GM19025 (cell line): Measurements from ENCODE around the gene SLC39A2.
"Not testable (repeated sequence)": the region's sequence is repeated elsewhere in the genome, so short reads cannot be mapped to it uniquely, and the experiment has no call there.

Experiments used
- ATAC-seq: cut with Tn5 transposase; IDR thresholded peaks from one replicate; pipeline ENCODE4 v1.9.1; 2021; ENCODE audit warnings: mild to moderate bottlenecking, low read depth, moderate library complexity; ENCODE audit not compliant: unreplicated experiment

The SLC39A2 gene, protein sequence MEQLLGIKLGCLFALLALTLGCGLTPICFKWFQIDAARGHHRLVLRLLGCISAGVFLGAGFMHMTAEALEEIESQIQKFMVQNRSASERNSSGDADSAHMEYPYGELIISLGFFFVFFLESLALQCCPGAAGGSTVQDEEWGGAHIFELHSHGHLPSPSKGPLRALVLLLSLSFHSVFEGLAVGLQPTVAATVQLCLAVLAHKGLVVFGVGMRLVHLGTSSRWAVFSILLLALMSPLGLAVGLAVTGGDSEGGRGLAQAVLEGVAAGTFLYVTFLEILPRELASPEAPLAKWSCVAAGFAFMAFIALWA

DNA sequence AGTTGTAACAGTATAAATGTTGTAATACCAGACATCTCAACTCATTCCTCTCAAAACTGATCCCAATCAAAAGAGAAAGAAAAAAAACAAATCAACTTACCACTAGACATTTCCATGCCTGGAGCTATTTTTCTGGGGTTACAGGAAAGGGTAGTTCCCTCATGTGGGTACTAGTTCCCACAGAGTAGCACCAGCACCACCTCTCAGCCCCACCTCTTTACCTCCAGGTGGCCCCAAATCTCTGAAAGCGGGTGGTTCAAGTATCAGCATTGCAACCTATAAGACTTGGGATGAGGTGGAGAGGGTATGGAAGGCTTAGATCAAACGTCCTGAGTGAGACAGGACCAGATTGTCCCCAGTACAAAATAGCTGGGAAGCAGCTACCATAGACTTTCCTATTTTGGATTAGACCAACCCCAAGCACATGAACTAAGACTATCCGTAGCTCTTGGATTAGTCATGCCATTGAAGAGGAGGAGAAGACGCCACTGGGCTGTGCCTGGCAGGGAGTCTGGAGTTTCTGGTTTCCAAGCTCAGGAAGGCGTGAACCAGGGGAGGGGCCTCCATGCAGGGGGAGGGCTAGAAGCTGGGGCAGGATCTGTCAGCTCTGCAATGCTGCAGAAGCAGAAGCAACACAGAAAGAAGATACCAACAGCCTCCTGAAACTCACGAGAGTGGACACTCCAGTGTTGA, at the start of gene SLC39A2:
TSS of gene SLC39A2 (plus strand) at position 620 of the 693 bp plus-strand sequence. CDS start 154 bp downstream, outside the sequence.
- ATAC-seq: no peak

DNA sequence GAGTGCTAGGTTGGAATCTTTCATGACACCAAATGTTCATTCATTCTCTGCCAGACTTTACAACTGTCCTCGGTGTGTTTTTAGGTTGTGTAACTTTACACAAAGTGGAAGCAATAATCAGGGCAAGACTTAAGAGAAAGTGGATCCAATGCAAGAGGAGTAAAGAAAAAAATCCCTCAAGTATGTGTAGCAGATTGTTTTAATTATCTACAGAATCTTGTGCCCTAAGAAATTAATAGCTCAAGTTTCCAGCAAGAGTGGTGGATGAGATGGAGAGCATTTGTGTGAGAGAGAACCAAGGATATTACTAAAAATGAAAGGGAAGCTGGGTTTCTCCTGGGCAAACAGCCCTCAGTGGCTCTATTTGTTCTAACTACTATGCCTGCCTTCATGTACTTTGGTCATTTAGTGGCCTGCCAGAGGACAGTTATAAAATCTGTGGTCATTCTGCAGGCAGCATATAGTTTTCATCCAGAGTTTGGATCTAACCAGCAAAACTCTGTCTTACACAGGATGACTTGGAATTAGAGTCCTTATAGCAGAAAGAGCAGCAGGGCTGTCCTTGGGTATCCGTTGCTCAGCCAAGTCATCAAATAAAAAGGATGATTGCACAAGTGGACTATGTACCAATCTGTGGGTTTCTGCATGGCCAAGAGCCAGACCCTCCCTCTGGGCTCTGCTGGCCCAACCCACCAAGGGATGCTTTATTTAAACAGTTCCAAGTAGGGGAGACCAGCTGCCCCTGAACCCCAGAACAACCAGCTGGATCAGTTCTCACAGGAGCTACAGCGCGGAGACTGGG, 44.2 kb upstream of the SLC39A2 start, which contains the start of gene RNASE2:
TSS of gene RNASE2 (plus strand) at position 752 of the 802 bp plus-strand sequence. CDS start 285 bp downstream, outside the sequence.
- not testable (repeated sequence) for ATAC-seq

DNA sequence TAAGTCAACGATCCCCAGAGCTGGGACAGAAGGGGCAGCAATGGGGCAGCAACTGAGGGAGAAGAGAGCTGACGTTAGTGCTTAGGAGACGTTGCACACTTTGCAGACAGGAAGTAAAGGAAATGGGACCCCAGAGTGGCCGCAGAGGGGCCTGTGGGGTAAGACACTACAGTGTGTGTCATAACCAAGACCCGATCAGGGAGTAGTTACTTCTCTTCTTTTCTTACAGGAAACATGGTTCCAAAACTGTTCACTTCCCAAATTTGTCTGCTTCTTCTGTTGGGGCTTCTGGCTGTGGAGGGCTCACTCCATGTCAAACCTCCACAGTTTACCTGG, 43.6 kb upstream of the SLC39A2 start:
- ATAC-seq: not testable (repeated sequence)

DNA sequence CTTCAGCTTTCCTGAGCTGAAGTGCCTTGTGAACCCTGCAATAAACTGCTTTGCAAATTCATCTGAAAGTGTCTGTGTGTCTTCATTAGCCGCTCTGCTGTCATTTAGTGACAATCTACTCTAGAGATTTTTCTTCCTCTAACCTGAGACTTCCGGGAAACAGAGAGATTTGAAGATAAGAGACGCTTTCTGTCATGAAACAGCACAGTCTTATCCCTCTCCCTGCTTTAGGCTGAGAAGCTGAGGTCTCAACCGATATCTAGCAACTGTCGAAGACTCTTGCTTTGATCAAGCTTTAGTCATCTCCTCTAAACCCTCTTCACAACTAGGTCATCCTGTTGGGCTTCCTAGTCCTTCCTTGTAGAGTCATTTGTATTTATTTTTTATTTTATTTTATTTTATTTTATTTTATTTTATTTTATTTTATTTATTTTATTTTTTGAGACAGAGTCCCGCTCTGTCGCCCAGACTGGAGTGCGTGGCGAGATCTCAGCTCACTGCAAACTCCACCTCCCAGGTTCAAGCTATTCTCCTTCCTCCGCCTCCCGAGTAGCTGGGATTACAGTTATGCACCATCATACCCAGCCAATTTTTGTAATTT, 42.6 kb upstream of the SLC39A2 start:
- no peak for ATAC-seq

DNA sequence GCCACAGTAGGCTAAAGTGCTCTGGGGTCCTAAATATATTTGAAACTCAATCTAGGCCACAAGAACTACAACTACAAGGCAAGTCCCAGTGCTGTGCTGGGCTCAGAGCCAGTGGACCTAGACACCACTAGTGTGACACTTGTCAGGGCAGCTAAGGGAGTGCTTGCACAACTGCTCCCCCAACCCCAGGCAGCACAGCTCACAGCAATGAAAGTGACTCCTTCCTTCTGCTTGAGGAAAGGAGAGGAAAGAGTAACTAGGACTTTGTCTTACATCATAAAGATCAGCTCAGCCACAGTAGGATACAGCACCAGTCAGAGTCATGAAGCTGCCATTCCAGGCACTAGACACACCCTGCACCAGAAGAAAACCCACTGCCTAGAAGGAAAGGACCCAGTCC, 40.1 kb upstream of the SLC39A2 start:
- ATAC-seq: not testable (repeated sequence)

DNA sequence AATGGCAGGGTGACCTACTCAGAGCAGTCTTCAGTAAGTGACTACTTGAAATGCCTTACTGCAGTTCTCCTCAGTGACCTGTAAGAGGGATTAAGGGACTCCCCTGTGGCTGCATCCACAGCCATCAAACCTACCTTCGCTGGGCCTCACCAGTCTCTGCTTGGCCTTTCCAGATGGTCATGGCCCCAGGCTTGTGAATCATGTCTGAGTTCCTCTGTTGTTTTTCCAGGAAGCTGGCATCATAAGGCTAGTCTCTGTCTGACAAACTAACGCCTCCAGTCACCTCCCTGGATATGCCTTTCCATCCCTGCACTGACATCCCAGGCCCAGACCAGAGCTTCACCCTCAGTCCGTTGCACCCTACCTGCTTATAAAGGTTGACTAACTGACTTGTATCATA, 29.8 kb upstream of the SLC39A2 start:
- no peak for ATAC-seq

DNA sequence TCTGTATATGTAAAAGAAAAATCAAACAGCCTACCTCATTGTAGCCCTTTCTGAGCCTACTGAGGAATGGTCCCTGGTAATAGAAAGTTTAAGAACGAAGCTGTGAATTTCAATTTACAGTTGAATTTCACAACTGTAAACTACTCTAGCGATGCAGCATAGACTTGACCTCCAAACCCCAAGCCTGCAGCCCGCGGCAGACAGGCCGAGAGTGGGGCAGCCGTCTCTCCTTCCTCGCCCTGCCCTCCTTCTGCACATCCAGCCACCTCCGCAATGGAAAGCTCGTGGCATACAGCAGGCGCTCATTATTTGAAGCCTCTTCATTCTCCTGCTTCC, 28.5 kb upstream of the SLC39A2 start:
- peak; percentile 11 for ATAC-seq

DNA sequence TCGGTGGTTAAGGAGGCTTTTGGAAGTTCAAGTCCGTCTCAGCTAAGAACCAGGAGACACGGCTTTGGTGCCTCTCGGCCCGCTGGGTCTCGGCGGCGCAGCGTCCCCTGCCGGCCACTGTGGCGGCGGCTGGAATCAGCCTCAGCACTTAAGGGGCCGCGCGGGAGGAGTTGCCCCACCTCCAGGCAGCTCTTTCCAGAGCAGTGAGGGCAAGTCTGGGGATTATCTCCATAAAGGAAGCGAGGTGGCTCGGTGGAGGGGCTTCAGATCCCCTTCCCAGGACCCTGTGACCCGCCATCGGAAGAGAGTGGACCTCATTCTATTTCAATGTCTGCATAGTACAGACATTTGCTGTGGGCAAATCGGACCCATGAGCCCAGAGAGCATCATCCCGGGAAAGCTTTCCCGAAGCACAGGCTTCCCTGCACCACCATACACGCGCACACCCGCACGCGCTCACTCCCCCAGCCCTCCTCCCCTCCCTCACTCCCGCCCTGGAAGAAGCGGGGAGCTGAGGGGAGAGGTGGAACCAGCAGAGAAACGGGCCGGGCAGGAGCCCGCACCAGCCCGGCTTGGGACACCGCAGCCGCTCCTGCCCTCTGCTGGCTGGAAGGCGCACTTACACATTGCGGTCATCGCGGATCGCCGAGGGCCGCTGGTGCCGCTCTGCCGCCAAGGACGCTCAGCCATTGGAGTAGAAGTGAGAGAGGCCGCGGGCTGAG, 27.9 kb upstream of the SLC39A2 start:
- ATAC-seq: peak; percentile 89

DNA sequence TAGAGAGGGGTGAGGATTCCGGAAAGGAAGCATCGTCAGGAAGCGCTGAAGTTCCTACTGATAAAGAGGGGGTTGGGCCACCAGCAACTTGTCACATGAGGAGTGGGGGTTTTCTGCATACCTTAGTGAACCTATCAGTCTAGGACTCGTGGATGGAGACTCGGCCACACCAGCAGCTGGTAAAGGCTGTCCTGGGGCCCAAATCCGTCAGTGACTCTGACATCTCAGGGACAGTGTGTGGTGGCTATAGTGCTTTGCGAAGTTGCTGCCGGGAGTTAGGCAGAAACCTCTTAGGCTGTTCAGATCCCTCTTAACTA, 27.4 kb upstream of the SLC39A2 start:
- no peak for ATAC-seq

DNA sequence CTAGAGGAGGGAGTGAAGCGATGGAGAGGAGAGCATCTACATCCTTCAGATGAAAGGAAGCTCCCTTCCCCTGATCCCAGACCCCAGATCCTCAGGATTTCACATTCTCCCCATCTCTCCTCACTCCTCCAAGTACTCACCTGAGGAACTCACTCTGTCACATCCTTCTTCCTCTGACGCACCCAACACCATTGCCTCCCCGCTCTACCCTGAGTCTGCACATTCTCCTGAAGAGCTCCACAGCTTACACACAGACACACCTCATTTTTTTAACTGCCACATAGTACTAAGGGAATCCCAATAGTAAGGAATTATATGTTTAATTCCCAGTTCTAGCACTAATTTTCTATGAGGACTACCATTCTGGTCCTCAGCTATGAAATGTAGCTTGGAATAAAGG, 25.6 kb upstream of the SLC39A2 start:
- no peak for ATAC-seq

DNA sequence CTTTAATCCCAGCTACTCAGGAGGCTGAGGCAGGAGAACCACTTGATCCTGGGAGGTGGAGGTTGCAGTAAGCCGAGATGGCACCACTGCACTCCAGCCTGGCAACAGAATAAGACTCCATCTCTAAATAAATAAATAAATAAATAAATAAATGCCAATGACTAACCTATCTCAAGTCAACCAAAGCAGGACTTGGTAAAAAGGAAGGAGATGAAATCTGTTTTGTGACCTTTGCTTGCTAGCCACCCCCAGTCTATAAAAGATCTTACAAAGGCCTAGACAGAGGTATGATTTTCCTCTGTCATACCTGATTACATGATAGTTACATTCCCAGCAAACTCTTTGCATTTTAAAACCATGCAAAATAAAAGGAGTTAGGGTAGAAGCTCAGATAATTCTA, 22.8 kb upstream of the SLC39A2 start:
- ATAC-seq: no peak

DNA sequence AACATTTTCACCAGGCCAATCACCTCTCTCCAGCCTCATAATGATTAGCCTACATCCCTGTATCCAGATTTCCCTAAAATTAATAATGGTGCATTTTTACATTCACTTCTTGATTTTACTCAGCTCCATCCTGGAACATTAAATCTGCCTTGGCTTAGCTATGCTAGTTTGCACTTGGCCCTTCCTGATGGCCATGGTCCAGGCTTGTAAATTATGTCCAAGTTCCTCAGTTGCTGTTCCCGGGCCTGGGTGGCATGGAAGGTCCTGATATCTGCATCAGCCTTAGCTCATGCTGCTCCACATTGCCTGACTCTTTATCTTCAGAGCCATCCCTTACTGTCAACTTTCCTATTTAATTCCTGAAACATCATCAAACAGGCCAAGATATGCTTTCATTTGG, 20.4 kb upstream of the SLC39A2 start:
- no peak for ATAC-seq

DNA sequence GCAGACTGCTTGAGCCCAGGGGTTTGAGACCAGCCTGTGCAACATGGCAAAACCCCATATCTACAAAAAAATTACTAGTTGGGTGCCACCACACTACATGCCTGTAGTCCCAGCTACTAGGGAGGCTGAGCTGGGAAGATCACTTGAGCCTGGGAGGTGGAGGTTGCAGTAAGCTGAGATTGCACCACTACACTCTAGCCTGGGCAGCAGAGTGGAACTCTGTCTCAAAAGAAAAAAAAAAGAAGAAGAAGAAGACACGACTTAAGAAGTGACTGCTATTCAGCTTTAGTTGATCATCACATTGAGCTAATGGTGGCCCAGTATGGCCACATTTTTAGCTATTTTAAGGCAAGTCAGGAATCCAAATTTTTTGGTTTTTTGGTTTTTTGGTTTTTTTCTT, 18.2 kb upstream of the SLC39A2 start:
- no peak for ATAC-seq

DNA sequence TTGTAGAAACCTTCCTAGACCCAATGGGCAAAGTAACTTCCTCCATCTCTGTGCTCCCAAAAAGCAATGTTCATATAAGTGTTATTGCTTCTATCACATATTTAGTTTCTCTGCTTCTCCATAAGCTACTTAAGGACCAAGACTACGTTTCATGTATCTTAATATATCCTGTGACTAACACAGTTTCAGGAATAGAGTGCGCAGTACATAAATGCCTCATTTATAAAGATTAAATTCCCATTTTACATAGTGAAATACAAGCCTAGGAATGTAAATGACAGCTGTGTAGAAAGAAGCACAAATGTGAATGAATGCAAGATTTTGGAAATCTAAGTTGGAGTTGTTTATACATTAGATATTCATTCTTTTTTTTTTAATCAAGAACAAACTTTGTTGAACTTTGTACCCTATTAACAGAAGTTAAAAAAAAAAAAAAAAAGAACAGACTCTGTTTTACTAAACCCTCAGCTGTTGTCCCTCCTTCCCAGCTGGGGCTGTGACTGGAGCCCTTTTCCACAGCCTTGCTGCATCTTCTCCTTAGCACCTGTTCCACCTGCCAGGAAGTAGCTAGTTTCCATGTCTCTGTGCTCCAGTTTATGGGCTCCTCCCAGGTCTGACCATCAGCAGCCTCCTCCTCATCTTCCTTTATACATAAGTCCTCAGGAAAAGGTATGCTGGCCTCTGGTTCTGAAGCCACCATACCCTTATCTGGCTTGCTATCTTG, 16.3 kb upstream of the SLC39A2 start:
- ATAC-seq: no peak

DNA sequence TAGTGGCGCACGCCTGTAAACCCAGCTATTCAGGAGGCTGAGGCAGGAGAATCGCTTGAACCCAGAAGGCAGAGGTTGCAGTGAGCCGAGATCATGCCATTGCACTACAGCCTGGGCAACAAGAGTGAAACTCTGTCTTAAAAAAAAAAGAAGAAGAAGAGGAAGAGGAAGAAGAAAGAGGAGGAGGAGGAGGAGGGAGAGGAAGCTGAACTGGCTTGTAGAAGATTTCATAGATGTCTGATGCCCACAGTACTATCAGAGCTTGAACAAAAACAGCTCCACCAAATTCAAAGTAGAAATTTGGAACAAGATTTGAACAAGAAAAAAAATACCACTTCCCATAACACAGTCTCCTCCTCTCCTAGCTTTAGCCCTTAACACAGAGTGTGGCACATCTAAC, 13.4 kb upstream of the SLC39A2 start:
- ATAC-seq: not testable (repeated sequence)

DNA sequence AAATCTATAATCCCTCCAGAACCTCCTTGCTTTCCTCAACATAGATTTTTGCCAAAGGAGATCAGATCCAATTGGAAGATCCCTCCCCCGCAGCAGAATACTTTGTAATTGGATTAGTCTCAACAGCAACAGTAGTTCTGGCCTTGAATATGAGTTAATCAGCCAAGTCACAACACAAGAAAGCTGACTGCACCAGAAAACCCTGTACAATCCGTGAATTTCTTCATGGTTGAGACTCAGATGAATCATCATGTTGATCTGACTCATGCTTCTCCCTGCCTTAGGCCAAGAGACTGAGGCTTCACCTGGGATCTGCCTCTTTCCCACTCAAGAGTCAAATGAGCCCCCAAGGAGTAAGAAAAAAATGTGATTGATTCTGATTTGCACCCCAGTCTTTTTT, 12.3 kb upstream of the SLC39A2 start:
- no peak for ATAC-seq

DNA sequence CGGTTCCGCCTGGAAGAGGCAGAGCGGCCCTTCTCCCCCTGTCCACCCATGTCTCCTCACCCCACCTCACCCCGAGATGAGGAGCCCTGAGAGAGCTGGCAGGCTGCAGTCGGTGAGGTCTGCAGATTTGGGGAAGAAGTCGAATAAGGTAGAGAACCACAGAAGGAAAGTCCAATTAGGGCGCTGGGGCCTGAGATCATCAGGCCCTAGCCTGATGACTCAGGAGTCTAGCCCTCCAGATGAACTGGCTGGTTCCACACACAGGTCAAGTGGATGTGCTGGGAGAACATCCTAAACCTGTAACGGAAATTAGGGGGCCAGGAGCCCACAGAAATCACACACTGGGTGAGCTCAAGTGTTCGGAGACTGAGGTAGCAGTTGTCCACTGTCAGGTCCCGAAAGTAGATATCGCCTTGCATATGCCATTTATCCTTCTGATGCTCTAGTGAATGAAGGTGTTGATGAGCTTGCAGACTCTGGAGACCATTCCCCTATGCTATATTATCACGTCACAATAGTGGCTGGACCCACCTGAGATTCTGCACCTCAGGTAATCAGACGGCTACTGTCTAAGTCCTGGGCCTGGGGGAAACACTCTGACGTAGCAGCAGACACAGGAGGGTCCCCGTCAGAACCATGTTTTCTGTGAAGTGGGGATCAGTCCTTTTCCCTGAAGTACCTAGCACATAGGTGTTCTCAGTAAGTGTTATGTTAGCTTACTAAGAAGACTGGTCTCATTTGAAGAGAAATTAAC, 10.2 kb upstream of the SLC39A2 start:
- ATAC-seq: no peak

DNA sequence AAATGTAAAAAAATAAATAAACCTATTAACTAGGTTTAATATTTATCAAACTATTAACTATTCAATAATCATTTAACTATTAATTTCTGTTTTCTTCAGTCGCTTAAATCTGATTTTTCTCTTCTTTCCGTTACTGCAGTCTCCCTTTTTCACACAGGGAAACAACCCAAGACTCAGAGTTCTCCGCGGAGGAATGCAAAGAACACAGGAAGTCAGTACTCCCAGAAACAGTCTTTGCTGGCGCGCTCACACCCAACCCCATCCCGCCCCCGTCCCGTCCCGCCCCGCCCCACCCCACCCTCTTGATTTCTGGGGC, 9.7 kb upstream of the SLC39A2 start:
- no peak for ATAC-seq
